GM12872 (cell line): Measurements from ENCODE around the gene B4GALT3.

Experiments
- TF ChIP-seq, protein P1 (sequence below): IDR thresholded peaks from 3 replicates; pipeline ENCODE4 v1.5.1; 2011; ENCODE audit warnings: low read depth, mild to moderate bottlenecking, low read length, moderate library complexity; ENCODE audit not compliant: insufficient read depth

Gene B4GALT3

DNA sequence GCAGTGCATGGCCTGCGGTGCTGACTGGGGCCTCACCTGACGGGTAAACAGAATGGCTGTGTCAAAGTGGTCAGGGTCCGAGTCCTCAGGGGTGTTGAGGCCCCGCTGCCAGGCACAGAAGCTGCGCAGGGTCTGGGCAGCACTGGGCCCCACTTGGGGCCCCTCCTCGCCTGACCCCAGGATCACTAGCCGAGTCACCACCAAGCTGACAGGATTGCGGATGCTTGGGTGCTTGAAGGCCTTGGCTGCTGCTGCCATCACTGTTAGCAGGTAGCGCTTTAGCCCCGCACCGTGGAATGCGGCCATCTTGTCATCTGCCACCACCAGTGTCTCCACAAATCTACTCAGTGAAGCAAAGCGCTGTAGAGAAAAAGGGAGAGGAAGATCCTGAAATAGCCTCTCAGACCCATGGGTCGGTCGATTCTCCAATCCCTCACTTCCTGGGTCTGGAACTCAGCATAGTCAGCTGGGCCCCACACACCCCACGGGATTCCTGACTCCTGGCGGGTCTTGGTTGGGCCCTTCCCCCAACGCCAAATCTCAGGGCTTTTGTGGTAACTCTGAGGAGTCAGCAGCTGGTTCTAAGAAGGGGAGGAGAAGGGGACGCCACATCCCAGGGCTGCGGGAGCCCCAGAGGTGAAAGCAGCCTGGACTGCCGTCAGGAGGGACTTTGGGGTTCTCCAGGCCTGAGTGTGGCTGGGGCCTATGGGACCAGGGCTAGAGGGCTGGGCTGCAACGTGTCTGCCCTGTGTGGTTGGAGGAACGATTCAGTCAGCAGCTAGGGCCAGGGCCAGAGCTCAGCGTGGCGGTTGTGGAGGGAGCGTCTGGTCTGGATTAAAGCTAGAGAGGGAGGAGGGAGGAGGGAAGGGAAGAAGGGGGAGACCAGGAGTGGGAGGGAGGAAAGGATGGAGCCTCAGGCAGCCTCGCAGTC lies 19.5 kb upstream of the B4GALT3 start:
- TF ChIP-seq, protein P1, sequence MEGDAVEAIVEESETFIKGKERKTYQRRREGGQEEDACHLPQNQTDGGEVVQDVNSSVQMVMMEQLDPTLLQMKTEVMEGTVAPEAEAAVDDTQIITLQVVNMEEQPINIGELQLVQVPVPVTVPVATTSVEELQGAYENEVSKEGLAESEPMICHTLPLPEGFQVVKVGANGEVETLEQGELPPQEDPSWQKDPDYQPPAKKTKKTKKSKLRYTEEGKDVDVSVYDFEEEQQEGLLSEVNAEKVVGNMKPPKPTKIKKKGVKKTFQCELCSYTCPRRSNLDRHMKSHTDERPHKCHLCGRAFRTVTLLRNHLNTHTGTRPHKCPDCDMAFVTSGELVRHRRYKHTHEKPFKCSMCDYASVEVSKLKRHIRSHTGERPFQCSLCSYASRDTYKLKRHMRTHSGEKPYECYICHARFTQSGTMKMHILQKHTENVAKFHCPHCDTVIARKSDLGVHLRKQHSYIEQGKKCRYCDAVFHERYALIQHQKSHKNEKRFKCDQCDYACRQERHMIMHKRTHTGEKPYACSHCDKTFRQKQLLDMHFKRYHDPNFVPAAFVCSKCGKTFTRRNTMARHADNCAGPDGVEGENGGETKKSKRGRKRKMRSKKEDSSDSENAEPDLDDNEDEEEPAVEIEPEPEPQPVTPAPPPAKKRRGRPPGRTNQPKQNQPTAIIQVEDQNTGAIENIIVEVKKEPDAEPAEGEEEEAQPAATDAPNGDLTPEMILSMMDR = no peak

GRCh38 chr1:161196111-161196510 lies 18.8 kb upstream of the B4GALT3 start:
- TF ChIP-seq, protein P1 = no peak

DNA sequence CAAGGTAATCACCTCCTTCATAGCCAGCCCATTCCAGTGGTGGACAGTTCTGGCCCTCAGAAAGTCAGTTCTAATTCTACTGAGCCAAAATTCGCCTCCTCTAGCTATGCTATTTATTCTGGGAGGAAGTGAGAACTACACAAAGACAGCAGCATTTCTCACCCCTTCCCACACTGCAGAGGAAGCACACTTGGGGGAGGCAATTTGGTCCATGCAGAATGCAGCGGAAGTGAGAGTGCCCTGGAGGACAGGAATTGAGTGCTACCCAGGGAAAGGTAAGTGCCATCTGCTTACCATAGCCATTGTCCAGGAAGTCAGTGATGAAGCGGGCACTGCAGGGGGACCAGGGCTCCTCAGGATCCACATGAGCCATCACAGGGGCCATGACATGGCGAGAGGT lies 17.9 kb upstream of the B4GALT3 start:
- TF ChIP-seq, protein P1 = no peak

GRCh38 chr1:161193561-161194235 lies 16.4 kb upstream of the B4GALT3 start:
- TF ChIP-seq, protein P1 = no peak

GRCh38 chr1:161192476-161193465 lies 15.5 kb upstream of the B4GALT3 start:
- TF ChIP-seq, protein P1 = peak; percentile 97

- TF ChIP-seq, protein P1 = no peak
These were observed 14.7 kb upstream of the B4GALT3 start for GRCh38 chr1:161191971-161192370.
